Measurements from ENCODE around the gene CGB3.

DNA sequence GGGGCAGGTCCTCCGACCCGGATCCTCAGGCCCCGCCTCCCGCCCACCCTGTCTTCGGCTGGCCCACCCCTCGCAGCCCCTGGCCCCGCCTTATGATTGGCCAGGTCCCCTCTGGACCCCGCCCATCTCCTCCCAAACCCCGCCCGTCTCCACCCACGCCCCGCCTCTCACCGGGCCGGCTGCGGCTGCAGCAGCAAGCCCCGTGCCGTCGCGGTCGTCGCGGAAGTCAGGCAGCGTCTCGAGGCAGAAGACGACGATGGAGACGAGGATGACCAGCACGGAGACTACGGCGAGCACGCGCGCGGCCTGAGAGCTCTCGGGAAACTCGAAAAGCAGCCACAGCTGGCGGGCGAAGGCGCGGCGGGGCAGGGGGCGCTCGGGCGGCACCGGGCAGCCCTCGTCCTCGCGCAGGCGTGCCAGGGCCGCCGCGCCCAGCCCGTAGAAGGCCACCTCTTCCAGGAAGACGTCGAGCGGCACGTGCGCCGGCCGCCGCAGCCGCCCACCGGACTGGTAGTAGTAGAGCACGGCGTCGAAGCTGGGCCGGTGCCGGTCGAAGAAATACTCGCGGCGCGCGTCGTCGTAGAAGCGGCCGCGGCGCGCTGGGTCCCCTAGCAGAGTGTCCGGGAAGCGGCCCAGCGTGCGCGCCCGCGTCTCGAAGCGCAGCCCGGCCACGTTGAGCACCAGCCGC lies 47.9 kb upstream of the CGB3 start:
- TF ChIP-seq POLR2A (IDR thresholded peaks at IDR 0.05) (no peak), POLR2AphosphoS5 (IDR thresholded peaks at IDR 0.05) (no peak)
- TF ChIP-seq, protein P1, sequence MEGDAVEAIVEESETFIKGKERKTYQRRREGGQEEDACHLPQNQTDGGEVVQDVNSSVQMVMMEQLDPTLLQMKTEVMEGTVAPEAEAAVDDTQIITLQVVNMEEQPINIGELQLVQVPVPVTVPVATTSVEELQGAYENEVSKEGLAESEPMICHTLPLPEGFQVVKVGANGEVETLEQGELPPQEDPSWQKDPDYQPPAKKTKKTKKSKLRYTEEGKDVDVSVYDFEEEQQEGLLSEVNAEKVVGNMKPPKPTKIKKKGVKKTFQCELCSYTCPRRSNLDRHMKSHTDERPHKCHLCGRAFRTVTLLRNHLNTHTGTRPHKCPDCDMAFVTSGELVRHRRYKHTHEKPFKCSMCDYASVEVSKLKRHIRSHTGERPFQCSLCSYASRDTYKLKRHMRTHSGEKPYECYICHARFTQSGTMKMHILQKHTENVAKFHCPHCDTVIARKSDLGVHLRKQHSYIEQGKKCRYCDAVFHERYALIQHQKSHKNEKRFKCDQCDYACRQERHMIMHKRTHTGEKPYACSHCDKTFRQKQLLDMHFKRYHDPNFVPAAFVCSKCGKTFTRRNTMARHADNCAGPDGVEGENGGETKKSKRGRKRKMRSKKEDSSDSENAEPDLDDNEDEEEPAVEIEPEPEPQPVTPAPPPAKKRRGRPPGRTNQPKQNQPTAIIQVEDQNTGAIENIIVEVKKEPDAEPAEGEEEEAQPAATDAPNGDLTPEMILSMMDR (IDR thresholded peaks at IDR 0.05), result no peak

All from suprapubic skin (tissue), 4 donors.